ENCODE measurements around the gene NCAPD2.

The NCAPD2 gene

DNA sequence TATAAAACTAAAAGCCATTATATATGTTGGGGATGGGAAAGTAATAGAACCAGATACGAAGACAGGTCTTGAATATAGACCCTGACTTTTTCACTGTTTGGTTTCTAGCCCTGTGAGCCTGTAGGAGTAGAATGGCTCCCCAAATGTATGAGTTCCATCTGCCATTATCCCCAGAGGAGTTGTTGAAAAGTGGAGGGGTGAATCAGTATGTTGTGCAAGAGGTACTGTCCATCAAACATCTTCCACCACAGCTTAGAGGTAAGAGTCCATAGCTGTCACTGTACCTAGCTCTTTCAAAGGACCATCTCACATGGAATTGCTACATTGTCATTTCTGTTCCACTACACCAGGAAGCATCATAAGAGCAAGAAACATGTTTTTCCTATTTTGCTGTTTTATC is 1.1 kb downstream of the NCAPD2 start:
- DNase-seq: no peak

GRCh38 chr12:6497291-6497690 is 3.4 kb downstream of the NCAPD2 start:
- peak in 1 of 3 experiments; percentile 10 for DNase-seq

- DNase-seq: no peak
These were observed 6.6 kb downstream of the NCAPD2 start for GRCh38 chr12:6500466-6500865.

- DNase-seq: no peak
These were observed 13.4 kb downstream of the NCAPD2 start for GRCh38 chr12:6507102-6507998.

DNA sequence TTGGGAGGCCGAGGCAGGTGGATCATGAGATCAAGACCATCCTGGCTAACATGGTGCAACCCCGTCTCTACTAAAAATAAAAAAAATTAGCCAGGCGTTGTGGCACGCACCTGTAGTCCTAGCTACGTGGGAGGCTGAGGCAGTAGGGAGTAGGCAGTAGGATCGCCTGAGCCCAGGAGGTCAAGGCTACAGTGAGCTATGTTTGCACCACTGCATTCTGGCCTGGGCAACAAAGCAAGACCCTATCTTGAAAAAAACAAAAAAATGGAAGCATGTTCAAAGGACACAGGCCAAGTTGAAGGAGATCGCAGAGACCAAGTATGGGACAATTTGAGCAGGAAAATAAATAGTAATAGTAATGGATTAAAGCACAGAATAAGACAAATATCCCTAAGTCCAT is 14.2 kb downstream of the NCAPD2 start:
- no peak for DNase-seq

DNA sequence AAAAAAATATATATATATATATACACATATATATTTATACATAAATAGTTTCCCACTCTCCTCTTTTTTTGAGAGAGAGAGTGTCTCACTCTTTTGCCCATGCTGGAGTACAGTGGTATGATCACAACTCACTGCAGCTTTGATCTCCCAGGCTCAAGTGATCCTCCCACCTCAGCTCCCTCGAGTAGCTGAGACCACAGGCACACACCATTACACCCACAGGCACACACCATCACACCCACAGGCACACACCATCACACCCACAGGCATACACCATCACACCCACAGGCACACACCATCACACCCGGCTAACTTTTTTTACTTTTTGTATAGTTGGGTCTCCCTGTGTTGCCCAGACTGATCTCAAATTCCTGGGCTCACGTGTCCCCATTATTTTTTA is 26.3 kb downstream of the NCAPD2 start:
- no peak for DNase-seq

GRCh38 chr12:6522193-6522592 is 28.3 kb downstream of the NCAPD2 start:
- no peak for DNase-seq

DNA sequence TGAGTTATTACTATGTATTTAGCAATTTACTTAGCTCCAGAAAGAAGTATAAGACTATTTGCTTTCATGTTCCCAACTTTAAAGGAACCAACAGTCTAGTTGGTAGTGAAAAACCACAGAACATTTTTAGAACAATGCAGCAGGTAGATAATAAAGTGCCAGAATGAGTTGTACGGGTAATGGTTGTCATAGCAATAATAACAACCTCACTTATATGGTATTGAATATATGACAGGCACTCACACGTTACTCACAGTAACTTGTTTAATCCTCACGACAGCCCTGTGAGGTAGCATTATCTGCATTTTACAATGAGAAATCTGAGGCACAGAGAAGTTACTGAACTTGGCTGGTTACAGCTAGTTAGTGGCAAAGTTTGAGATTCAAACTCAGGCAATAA is 29.8 kb downstream of the NCAPD2 start:
- no peak for DNase-seq

DNA sequence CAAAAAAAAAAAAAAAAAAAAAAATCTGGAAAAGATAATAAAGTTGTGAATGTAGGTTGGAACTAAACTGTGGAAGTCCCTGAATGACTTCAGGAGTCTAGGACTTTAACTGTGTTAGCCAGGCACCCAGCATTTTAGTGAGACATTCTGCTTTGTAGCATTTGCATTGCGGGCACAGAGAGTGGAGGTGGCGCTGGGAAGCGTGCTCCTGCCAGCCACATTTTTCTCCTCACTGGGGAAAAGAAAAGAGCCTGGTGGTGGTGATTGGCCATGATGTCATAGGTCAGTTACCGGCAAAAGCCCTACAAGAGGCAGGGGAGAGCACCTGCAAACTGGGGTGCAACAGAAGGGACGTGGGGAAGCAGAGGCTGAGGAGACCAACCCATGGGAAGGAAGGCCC is 30.7 kb downstream of the NCAPD2 start:
- no peak for DNase-seq

DNA sequence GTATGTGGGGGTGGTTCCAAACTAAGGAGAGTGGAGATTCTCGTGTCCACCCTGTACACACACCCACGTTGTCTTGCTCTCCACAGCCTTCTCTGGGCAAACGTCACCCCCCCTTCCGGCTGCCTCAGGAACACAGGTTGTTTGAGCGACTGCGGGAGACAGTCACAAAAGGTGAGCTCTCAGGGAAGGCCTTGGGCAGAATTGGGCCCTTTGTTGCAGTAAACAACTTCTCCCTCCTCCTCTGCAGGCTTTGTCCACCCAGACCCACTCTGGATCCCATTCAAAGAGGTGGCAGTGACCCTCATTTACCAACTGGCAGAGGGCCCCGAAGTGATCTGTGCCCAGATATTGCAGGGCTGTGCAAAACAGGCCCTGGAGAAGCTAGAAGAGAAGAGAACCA is 32.3 kb downstream of the NCAPD2 start:
- no peak for DNase-seq

GRCh38 chr12:6526766-6527525 is 33.0 kb downstream of the NCAPD2 start:
- no peak for DNase-seq

DNA sequence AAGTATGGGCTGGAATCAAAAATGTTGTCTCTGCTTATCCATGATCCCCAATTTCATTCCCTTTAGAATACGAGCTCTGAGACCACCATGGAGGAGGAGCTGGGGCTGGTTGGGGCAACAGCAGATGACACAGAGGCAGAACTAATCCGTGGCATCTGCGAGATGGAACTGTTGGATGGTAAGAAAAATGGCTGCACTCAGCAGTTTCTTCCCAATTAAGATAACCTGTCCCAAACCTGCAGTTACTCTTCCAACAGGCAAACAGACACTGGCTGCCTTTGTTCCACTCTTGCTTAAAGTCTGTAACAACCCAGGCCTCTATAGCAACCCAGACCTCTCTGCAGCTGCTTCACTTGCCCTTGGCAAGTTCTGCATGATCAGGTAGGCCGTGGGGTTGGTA is 33.8 kb downstream of the NCAPD2 start:
- no peak for DNase-seq

DNA sequence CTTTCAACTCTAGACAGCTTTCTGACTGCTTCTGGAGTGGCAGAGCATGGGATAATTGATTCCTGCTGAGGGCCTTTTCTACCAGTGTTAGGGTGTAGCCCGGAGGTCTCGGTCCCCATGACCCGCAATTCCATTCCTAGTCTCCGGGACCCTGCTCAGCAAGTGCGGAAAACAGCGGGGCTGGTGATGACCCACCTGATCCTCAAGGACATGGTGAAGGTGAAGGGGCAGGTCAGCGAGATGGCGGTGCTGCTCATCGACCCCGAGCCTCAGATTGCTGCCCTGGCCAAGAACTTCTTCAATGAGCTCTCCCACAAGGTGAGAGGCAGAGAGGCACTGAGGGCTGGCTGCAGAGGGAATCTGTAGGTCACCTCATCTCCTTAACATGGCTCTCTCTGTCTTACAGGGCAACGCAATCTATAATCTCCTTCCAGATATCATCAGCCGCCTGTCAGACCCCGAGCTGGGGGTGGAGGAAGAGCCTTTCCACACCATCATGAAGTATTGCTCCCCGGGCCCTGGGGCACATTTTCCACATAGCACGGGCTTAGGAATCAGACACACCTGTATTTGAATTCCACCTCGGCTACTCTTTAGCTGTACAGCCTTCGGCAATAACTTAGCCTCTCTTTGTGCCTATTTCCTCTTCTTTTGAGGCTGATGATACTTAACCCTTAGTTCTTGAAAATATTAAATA is 34.8 kb downstream of the NCAPD2 start:
- DNase-seq: no peak

- DNase-seq: no peak
These were observed 35.4 kb downstream of the NCAPD2 start for GRCh38 chr12:6529291-6529737.

- DNase-seq: no peak
These were observed 36.8 kb downstream of the NCAPD2 start for GRCh38 chr12:6530576-6531260.

GRCh38 chr12:6532051-6532926 is 38.4 kb downstream of the NCAPD2 start:
- DNase-seq: peak; percentile 35 to 84 (median 64)

GRCh38 chr12:6532927-6533652 is 39.2 kb downstream of the NCAPD2 start:
- DNase-seq: peak; percentile 45 to 91 (median 91)

GRCh38 chr12:6533653-6533922 is 39.7 kb downstream of the NCAPD2 start:
- no peak for DNase-seq

- peak; percentile 96 to 99 (median 99) for DNase-seq
These were observed 40.2 kb downstream of the NCAPD2 start, which contains the start of gene GAPDH for GRCh38 chr12:6533923-6534694. Gene GAPDH (plus strand): TSS chr12:6534517. CDS start chr12:6534833, 316 bp downstream.

GRCh38 chr12:6534695-6534944 is 40.7 kb downstream of the NCAPD2 start:
- DNase-seq: no peak
